SK-N-SH (cell line): Measurements from ENCODE around the gene ATAD3B. TPM values are rescaled to one million over a fixed set of nuclear protein-coding genes. Genes with fewer than 3 reads are reported as not detected.
A peak's percentile ranks its signal among the peaks of the same experiment; 100 is the strongest.

Experiments used
- CTCF ChIA-PET: fragments of 300-600, 350-600 bp; formaldehyde crosslinking; extraction: SDS; loops from one replicate; lab custom pipeline; 2021; lab: Yijun Ruan, JAX
- POLR2A ChIA-PET: fragments of 350-600 bp; sonication (Branson Sonifier 250); formaldehyde crosslinking; extraction: SDS; loops from one replicate; lab custom pipeline; 2020; ENCODE audit warnings: antibody characterized with exemption, inconsistent platforms; lab: Yijun Ruan, JAX
- DNase-seq: peaks from one replicate; pipeline ENCODE4 v3.0.0; 2012
- H2AFZ ChIP-seq: fragments of 200-600 bp; sonication (generic); 2 replicates; pipeline ENCODE4 v1.8.1; 2016; ENCODE audit warnings: antibody characterized with exemption, mild to moderate bottlenecking, low read depth
- H3F3A ChIP-seq: fragments of 200-600 bp; sonication (generic); replicated peaks from 2 replicates; pipeline ENCODE3; 2016; ENCODE audit warnings: antibody characterized with exemption, mild to moderate bottlenecking; ENCODE audit not compliant: insufficient read depth
- H3K27ac ChIP-seq, 2 experiments: fragments of 200-500 bp in 1 of 2; fragments of 200-600 bp in 1 of 2; sonication (Bioruptor generic) in 1 of 2; sonication (generic), shearing (Covaris generic) in 1 of 2; 2 replicates each; pipeline versions ENCODE4 v1.5.1 to v1.6.1; 2014 to 2016; ENCODE audit warnings: low read depth in 2 of 2, inconsistent platforms in 1 of 2, low read length in 1 of 2, mild to moderate bottlenecking in 1 of 2, mixed read lengths in 1 of 2
- H3K27me3 ChIP-seq: fragments of 200-600 bp; sonication (generic), shearing (Covaris generic); 2 replicates; pipeline ENCODE4 v1.6.1; 2016; ENCODE audit warnings: mixed run types; ENCODE audit not compliant: insufficient read depth
- H3K36me3 ChIP-seq, 2 experiments: fragments of 200-500 bp in 1 of 2; fragments of 200-600 bp in 1 of 2; sonication (Bioruptor generic) in 1 of 2; sonication (generic) in 1 of 2; replicated peaks in 1 of 2; 2 replicates each; pipeline versions ENCODE3 to v1.5.1; 2014 to 2016; ENCODE audit warnings: low read length in 1 of 2, mild to moderate bottlenecking in 1 of 2; ENCODE audit not compliant: insufficient read depth in 2 of 2, control insufficient read depth in 1 of 2
- H3K4me1 ChIP-seq, 2 experiments: fragments of 200-500 bp in 1 of 2; fragments of 200-600 bp in 1 of 2; sonication (Bioruptor generic) in 1 of 2; sonication (generic), shearing (Covaris generic) in 1 of 2; 2 replicates each; pipeline versions ENCODE4 v1.5.1 to v1.6.1; 2014 to 2016; ENCODE audit warnings: low read depth in 1 of 2, low read length in 1 of 2, mixed run types in 1 of 2; ENCODE audit not compliant: insufficient read depth in 2 of 2, control insufficient read depth in 1 of 2
- H3K4me2 ChIP-seq: fragments of 200-600 bp; sonication (generic), shearing (Covaris generic); 2 replicates; pipeline ENCODE4 v1.6.1; 2017; ENCODE audit warnings: mixed run types
- H3K4me3 ChIP-seq, 2 experiments: fragments of 200-500 bp in 1 of 2; fragments of 200-600 bp in 1 of 2; sonication (Bioruptor generic) in 1 of 2; sonication (generic), shearing (Covaris generic) in 1 of 2; 2 replicates each; pipeline versions ENCODE4 v1.5.1 to v1.8.1; 2014 to 2016; ENCODE audit warnings: low read depth in 2 of 2, inconsistent platforms in 1 of 2, low read length in 1 of 2, mild to moderate bottlenecking in 1 of 2, mixed read lengths in 1 of 2, moderate library complexity in 1 of 2
- H3K79me2 ChIP-seq: fragments of 200-600 bp; sonication (generic); 2 replicates; pipeline ENCODE4 v1.8.1; 2017; ENCODE audit warnings: mild to moderate bottlenecking; ENCODE audit not compliant: insufficient read depth
- H3K9ac ChIP-seq: fragments of 200-600 bp; sonication (generic); 2 replicates; pipeline ENCODE4 v1.6.1; 2017; ENCODE audit warnings: mixed run types
- H3K9me2 ChIP-seq: fragments of 200-600 bp; sonication (generic); 2 replicates; pipeline ENCODE4 v1.6.1; 2017; ENCODE audit warnings: mixed run types
- H3K9me3 ChIP-seq: fragments of 200-600 bp; sonication (generic); 2 replicates; pipeline ENCODE4 v1.6.1; 2017; ENCODE audit warnings: mixed run types, mild to moderate bottlenecking, moderate library complexity
- H4K20me1 ChIP-seq: fragments of 200-600 bp; sonication (generic); 2 replicates; pipeline ENCODE4 v1.6.1; 2017; ENCODE audit warnings: mild to moderate bottlenecking, mixed run types; ENCODE audit not compliant: insufficient read depth
- CHD2 ChIP-seq: fragments of 150-350 bp; IDR thresholded peaks from 2 replicates; pipeline ENCODE4 v1.6.1; 2018; ENCODE audit warnings: low read length; ENCODE audit not compliant: partially characterized antibody
- ELF1 ChIP-seq: IDR thresholded peaks from 2 replicates; pipeline ENCODE4 v1.4.0; 2012
- EP300 ChIP-seq, 2 experiments: IDR thresholded peaks; 2 replicates each; pipeline versions ENCODE4 v1.4.0 to v1.6.1; 2012; ENCODE audit warnings: borderline replicate concordance in 1 of 2, low read depth in 1 of 2, low read length in 1 of 2
- EZH2phosphoT487 ChIP-seq: fragments of 200-600 bp; sonication (generic); IDR thresholded peaks from 2 replicates; pipeline ENCODE4 v1.6.1; 2017; ENCODE audit warnings: low read depth, mixed run types, mild to moderate bottlenecking, antibody characterized with exemption, moderate library complexity, borderline replicate concordance
- GABPA ChIP-seq: IDR thresholded peaks from 2 replicates; pipeline ENCODE4 v1.4.0; 2012; ENCODE audit warnings: low read depth, mild to moderate bottlenecking
- JUND ChIP-seq: IDR thresholded peaks from 2 replicates; pipeline ENCODE4 v1.4.0; 2012
- MEF2A ChIP-seq: IDR thresholded peaks from 2 replicates; pipeline ENCODE4 v1.4.0; 2012; ENCODE audit warnings: low read depth, borderline replicate concordance
- NFIC ChIP-seq: IDR thresholded peaks from 2 replicates; pipeline ENCODE4 v1.4.0; 2012; ENCODE audit warnings: borderline replicate concordance
- POLR2AphosphoS5 ChIP-seq: IDR thresholded peaks from 2 replicates; pipeline ENCODE4 v1.6.1; 2012; ENCODE audit warnings: low read depth, low read length
- RXRA ChIP-seq: IDR thresholded peaks from 2 replicates; pipeline ENCODE4 v1.4.0; 2012; ENCODE audit warnings: low read depth, mild to moderate bottlenecking, borderline replicate concordance
- SMC3 ChIP-seq: IDR thresholded peaks from 2 replicates; pipeline ENCODE4 v1.6.1; 2012; ENCODE audit warnings: low read depth, low read length, improper control_type of control experiment
- TAF1 ChIP-seq: IDR thresholded peaks from 2 replicates; pipeline ENCODE4 v1.6.1; 2012; ENCODE audit warnings: low read depth, mild to moderate bottlenecking, low read length, moderate library complexity, borderline replicate concordance
- TCF12 ChIP-seq: IDR thresholded peaks from 2 replicates; pipeline ENCODE4 v1.4.0; 2012
- TEAD4 ChIP-seq: IDR thresholded peaks from 2 replicates; pipeline ENCODE4 v1.4.0; 2012; ENCODE audit warnings: mild to moderate bottlenecking, borderline replicate concordance; ENCODE audit not compliant: insufficient read depth
- YY1 ChIP-seq: IDR thresholded peaks from 2 replicates; pipeline ENCODE4 v1.4.0; 2012; ENCODE audit warnings: low read depth, mild to moderate bottlenecking
- WGBS: methylation state at CpG from one replicate; pipeline ENCODE4 v1.1.6; 2017; ENCODE audit warnings: low lambda C conversion rate; 5-methylcytosine and 5-hydroxymethylcytosine counted together
- polyA plus RNA-seq, 3 experiments: library from polyadenylated mRNA; depleted of rRNA; stranded (reverse); fragments of >200 nt; gene quantifications; 2 replicates each; pipeline ENCODE4 v1.2.3, GENCODE V29; 2012
- TF ChIP-seq, protein P1 (sequence below): IDR thresholded peaks from 2 replicates; pipeline ENCODE4 v1.4.0; 2012; ENCODE audit warnings: low read depth, borderline replicate concordance
- TF ChIP-seq, protein P2 (sequence below): IDR thresholded peaks from 2 replicates; pipeline ENCODE4 v1.6.1; 2012; ENCODE audit warnings: mild to moderate bottlenecking, low read depth, low read length, moderate library complexity
- TF ChIP-seq, protein P3 (sequence below): IDR thresholded peaks from 2 replicates; pipeline ENCODE4 v1.4.0; 2012; ENCODE audit warnings: low read depth

Gene ATAD3B
- polyA plus RNA-seq, 1 of the 3 experiments (the other 2 are of a cell fraction): 71.6 TPM

DNA sequence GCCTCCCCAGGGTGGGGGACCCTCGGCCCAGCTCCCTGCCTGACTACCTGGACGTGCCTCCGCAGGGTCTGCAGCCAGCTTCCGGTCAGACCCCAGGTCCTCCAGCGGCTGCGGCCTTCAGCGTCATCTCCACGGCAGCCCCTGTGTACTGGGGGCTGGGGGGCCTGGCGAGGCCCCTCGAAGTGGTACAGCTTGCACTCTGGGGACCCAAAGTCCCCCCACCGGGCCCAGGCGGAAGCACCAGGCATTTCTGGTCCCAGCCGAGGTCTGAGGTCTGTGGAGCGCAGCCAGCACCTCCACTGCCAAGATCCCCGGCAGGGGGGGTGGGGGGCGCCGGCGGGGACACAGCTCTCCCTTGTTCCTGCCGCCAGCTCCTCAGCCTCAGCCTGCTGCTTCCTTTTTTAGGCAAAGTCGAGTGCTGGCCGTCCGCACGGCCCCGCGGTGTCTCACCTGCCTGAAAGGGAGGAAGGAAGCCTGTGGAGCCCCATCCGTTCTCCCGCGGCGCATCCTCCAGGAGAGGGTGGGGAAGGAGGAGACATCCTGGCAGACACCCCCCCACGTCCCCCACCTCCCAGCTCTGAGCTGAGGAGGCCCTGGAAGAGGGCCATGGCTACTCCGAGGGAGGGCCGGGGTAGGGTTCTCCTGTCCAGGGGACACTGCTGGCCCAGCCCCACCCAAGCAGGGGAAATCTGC lies 37.3 kb upstream of the ATAD3B start:
- Histone ChIP-seq H3K36me3 (no peaks in the 10 kb centered on the region), H3K9me3 (no peaks in the 10 kb centered on the region), H3K27ac (no peak overlapping the region), H3K9me2 (no peaks in the 10 kb centered on the region), H3K79me2 (no peaks in the 10 kb centered on the region), H3K4me3 (no peak overlapping the region), H2AFZ (no peak overlapping the region), H3K4me2 (no peak overlapping the region), H3K9ac (no peak overlapping the region), H3K27me3 (no peaks in the 10 kb centered on the region), H4K20me1 (no peaks in the 10 kb centered on the region), H3F3A (no peaks in the 10 kb centered on the region), H3K4me1 (peaks cover 0 to 28% of the 10 kb centered on the region in 2 experiments; a peak in 1 of 4 replicates)
- WGBS: 83% methylated on average over 3 of the region's 32 CpGs
- TF ChIP-seq CHD2: no peak
- no peak for TF ChIP-seq TAF1
- no peak for TF ChIP-seq SMC3
- TF ChIP-seq, protein P1, sequence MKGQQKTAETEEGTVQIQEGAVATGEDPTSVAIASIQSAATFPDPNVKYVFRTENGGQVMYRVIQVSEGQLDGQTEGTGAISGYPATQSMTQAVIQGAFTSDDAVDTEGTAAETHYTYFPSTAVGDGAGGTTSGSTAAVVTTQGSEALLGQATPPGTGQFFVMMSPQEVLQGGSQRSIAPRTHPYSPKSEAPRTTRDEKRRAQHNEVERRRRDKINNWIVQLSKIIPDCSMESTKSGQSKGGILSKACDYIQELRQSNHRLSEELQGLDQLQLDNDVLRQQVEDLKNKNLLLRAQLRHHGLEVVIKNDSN: no peak
- TF ChIP-seq YY1: no peak
- no peak for TF ChIP-seq ELF1
- TF ChIP-seq NFIC: no peak
- ChIA-PET POLR2A (interaction anchor here (1.3 kb wide), 1 partner anchor 27 kb away, joined by 3 read pairs; the partner anchor contains the start of gene MRPL20), CTCF (interaction anchor here (1.2 kb wide), 1 partner anchor 59 kb away, joined by 3 read pairs; the partner anchor contains the start of gene AURKAIP1)
- peak; percentile 37 for DNase-seq

DNA sequence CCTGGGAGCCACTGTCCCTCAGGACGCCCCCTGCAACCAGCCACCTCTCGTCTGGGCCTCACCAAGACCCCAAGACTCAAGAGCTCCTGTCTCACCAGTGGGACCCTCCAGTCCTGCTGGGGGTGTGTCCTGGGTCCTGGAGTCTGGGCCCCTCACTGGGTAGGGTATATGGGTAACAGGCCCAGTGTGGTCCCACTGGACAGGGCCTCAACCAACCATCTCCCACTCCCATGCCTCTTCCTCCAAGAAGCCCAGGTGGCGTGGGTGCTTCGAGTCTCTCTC lies 36.8 kb upstream of the ATAD3B start:
- Histone ChIP-seq H3K79me2 (no peaks in the 10 kb centered on the region), H3K27me3 (no peaks in the 10 kb centered on the region), H3K9me2 (no peaks in the 10 kb centered on the region), H4K20me1 (no peaks in the 10 kb centered on the region), H3F3A (no peaks in the 10 kb centered on the region), H3K36me3 (no peaks in the 10 kb centered on the region), H3K4me1 (peaks cover 0 to 28% of the 10 kb centered on the region in 2 experiments; a peak in 1 of 4 replicates), H3K4me3 (no peak overlapping the region), H3K9ac (no peak overlapping the region), H3K4me2 (no peak overlapping the region), H2AFZ (no peak overlapping the region), H3K27ac (no peak overlapping the region), H3K9me3 (no peaks in the 10 kb centered on the region)
- WGBS: 100% methylated on average over 2 of the region's 4 CpGs
- CTCF ChIA-PET: interaction anchor here (1.2 kb wide), 1 partner anchor 60 kb away, joined by 3 read pairs; the partner anchor contains the start of gene AURKAIP1
- DNase-seq: no peak
- TF ChIP-seq EZH2phosphoT487 (no peak), MEF2A (no peak), JUND (no peak), TCF12 (no peak), POLR2AphosphoS5 (no peak), TEAD4 (no peak), EP300 (IDR thresholded peaks at IDR 0.05; ENCODE audit: borderline replicate concordance in 1 of 2, low read depth in 1 of 2, low read length in 1 of 2) (no peak), GABPA (no peak), RXRA (no peak)
- TF ChIP-seq, protein P2, sequence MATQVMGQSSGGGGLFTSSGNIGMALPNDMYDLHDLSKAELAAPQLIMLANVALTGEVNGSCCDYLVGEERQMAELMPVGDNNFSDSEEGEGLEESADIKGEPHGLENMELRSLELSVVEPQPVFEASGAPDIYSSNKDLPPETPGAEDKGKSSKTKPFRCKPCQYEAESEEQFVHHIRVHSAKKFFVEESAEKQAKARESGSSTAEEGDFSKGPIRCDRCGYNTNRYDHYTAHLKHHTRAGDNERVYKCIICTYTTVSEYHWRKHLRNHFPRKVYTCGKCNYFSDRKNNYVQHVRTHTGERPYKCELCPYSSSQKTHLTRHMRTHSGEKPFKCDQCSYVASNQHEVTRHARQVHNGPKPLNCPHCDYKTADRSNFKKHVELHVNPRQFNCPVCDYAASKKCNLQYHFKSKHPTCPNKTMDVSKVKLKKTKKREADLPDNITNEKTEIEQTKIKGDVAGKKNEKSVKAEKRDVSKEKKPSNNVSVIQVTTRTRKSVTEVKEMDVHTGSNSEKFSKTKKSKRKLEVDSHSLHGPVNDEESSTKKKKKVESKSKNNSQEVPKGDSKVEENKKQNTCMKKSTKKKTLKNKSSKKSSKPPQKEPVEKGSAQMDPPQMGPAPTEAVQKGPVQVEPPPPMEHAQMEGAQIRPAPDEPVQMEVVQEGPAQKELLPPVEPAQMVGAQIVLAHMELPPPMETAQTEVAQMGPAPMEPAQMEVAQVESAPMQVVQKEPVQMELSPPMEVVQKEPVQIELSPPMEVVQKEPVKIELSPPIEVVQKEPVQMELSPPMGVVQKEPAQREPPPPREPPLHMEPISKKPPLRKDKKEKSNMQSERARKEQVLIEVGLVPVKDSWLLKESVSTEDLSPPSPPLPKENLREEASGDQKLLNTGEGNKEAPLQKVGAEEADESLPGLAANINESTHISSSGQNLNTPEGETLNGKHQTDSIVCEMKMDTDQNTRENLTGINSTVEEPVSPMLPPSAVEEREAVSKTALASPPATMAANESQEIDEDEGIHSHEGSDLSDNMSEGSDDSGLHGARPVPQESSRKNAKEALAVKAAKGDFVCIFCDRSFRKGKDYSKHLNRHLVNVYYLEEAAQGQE: no peak
- TF ChIP-seq, protein P1: no peak
- TF ChIP-seq, protein P3, sequence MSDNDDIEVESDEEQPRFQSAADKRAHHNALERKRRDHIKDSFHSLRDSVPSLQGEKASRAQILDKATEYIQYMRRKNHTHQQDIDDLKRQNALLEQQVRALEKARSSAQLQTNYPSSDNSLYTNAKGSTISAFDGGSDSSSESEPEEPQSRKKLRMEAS: no peak
- POLR2A ChIA-PET: no interaction called here
